GM12801 (cell line): ENCODE measurements around the gene MIA3.

ENCODE experiments used
- TF ChIP-seq, protein P1 (sequence below): IDR thresholded peaks from one replicate; pipeline ENCODE4 v1.5.1; 2011; ENCODE audit warnings: control low read depth; ENCODE audit not compliant: insufficient read length; ENCODE audit errors: extremely low read depth

The MIA3 gene

DNA sequence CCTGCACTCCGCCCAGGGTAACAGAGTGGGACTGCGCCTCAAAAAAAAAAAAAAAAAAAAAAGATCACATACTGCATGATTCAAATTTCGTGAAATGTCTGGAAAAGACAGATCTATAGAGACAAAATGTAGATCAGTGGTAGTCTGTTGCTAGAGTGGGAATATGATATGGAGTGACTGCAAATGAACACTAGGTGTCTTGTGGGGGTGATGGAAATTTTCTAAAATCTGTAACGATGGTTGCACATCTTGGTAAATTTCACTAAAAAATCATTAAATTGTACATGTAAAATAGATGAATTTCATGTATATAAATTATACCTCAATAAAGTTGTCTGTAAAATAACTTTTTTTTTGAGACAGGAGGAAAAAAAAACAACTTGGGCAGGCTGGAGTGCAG lies 88.9 kb downstream of the MIA3 start:
- TF ChIP-seq, protein P1, sequence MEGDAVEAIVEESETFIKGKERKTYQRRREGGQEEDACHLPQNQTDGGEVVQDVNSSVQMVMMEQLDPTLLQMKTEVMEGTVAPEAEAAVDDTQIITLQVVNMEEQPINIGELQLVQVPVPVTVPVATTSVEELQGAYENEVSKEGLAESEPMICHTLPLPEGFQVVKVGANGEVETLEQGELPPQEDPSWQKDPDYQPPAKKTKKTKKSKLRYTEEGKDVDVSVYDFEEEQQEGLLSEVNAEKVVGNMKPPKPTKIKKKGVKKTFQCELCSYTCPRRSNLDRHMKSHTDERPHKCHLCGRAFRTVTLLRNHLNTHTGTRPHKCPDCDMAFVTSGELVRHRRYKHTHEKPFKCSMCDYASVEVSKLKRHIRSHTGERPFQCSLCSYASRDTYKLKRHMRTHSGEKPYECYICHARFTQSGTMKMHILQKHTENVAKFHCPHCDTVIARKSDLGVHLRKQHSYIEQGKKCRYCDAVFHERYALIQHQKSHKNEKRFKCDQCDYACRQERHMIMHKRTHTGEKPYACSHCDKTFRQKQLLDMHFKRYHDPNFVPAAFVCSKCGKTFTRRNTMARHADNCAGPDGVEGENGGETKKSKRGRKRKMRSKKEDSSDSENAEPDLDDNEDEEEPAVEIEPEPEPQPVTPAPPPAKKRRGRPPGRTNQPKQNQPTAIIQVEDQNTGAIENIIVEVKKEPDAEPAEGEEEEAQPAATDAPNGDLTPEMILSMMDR = no peak

DNA sequence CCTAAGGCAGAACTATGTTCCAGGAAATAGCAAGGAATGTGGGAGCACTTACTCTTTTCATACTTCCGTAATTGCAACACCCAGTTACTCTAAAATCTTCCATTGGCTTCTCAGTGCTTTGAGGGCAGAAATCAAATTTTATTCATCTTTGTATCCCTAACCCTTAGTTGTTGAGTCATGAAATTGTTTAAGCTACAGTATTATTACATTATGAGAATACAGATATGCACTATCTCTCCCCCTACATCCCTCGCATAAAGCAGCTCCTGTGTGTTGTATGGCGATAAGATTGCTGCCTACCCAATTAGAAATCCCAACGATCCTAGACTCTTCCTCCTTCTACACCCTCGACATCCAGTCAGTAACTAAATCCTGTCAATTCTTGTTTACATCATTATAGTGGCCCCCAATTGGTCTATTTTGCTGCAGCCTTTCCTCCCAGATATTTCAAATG lies 91.8 kb downstream of the MIA3 start:
- TF ChIP-seq, protein P1 = no peak

DNA sequence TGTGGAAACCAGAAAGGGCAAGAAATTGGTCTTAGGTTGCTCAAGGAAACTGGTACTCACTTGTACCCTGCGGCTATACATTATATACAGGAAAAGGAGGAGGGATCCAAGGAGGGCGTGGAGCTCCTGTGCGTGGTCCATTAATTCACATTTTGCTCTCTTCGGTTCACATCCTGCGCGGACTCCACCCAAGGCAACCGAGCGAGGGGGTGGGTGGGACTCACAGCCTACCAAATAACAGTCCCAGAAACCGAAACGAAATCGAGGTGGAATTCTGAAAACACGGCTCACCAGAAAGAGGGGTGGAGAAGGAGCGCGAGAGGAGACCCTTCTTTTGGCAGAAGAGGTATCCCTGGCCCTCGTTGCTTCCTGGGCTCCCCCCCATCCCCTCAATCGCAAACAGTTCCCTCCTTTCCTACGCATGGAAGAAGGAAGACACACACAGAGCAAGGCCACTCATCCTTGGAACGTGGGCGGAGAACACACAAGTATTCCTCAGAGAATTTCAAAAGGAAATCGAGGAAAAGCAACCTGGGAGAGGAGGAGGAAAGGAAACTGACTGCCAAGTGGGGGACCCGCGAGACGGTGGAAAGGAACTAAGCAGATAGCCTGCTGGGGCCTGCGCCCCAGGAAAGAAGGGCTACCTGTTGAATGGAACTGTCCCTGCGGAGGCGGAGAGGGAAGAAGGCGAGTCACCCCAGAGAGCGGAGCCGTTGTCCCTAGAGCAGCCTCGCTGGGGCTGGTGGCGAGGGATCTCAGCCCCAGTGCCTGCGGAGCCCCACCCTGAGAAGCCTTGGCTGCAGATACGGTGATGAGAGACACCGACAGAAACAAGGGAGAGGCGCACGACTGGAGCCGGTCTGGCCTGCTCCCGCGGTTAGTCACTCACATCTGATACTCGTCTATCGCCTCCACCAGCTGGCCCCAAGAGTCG lies 93.7 kb downstream of the MIA3 start:
- TF ChIP-seq, protein P1 = no peak

DNA sequence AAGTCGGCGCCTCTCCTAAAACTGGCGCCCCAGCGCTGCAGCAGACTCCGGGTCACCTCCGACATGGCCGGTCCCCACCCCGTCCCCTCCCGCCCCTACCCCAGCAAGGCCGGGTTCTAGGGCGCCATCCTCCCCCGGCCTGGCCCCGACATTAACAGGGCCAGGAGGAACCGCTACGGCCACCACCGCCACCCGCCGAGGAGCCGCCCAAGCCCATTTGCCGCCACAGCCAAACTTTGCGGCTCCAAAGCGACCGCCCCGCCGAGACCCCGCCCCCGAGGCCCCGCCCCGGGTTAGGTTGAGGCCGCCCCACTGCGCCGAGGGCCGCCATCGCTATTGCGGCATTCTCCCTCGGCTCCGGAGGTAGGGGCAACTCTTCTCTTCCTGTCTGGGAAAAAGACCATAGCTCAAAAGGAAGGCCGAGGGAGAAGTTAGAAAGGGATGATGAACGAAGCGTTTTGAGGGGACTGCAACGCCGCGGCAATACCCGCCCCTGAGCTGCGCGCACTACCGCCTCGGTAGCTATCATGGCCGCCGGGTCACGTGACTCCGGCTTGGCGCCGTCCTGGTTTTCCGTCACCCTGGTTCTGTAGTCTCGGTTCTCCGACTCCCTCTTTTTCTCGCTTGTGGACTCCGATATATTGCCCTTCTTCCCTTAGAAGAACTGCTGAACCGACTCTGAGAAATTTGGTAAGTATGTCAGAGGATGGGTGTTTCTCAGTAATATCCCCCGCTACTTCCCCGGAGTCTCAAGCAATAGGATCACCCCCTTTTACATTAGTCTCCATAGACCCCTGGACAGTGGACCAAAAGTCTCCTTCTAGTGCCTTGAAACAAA lies 94.6 kb downstream of the MIA3 start, which contains the start of the genes AIDA and BROX:
AIDA (minus strand) TSS at position 239 of the 838 bp plus-strand sequence; CDS start at position 65, 174 bp downstream.
BROX (plus strand) TSS at position 312 of the 838 bp plus-strand sequence. CDS start 3,136 bp downstream, outside the sequence.
- TF ChIP-seq, protein P1 = no peak

DNA sequence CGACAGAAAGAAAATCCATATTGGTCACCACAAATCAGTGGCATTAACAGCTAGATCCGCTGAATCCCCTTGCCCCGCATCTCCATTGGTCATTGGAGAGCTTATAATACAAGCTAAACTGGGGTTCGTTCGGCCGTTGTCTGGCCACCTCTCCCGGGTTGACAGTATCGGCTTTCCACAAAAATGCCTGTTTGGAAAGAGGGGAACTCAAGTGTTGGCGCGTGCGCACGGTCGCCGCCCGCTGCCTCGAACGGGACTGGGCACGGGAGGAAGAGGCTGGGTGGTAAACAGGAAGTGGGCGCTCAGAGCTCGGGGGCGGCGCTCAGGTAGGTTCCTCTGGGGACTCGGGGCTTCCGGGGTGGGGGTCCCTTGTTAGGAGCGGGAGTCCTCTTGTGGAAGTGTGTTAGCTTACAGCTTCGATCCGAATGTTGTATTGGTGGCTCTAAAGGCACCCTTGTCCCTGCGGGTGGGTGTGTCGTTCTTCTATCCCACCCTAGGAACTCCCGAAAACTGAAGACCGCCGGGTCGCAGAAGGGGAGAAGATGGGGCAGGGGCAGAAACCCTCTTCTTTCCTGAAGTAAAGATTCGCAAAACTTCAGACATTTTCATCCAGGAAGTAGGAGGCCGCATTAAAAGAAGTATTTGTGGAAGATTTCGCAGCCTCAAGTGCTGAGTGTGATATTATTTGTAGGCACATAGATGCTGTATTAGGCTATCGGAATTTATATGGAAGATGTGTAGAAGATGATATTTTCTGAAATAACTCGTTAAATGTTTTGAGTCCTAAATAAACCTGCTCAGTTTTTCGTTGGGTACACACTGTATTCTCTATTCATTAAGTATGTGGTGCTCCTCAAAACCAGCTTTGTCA lies 95.4 kb downstream of the MIA3 start:
- TF ChIP-seq, protein P1 = no peak

DNA sequence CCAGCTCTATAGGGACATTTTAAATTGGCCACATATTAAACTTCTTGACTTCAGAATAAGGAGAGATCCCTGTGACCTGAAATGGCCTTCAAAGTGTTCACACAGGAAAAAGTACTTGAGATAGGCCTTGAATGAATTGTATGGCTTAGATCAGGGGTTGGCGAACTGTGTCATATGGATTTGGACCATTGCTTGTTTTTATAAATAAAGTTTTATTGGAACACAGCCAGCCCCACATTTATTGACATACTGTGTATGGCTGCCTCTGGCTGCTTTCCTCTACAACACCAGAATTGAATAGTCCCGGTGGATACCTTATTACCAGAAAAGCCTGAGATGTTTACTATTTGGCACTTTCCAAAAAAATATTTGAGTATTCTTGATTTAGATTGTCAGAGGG lies 98.5 kb downstream of the MIA3 start:
- TF ChIP-seq, protein P1 = no peak
